Heart left ventricle (tissue), 16 donors: ENCODE measurements around the gene RAB3C. TPM values are rescaled to one million over a fixed set of nuclear protein-coding genes. Genes with fewer than 3 reads are reported as not detected.

ENCODE experiments used
- ATAC-seq, 4 donors: fragments of 200-7000 bp; cut with Tn5 transposase; one replicate each; pipeline ENCODE4 v1.9.1; 2020 to 2022; ENCODE audit warnings: moderate library complexity in 4 of 4, mild to moderate bottlenecking in 3 of 4, moderate number of reproducible peaks in 1 of 4
- DNase-seq, 5 donors: peaks; one replicate each; pipeline ENCODE4 v3.0.0-alpha.2; 2020
- H3K27ac ChIP-seq, 12 donors: fragments of 200-600 bp; sonication (generic) in 4 of 12; one replicate each; pipeline versions ENCODE4 v1.5.0 to v1.8.0; 2016 to 2022; ENCODE audit warnings: mild to moderate bottlenecking in 2 of 12
- H3K27me3 ChIP-seq, 9 donors: fragments of 200-600 bp; sonication (generic) in 2 of 9; one replicate each; pipeline versions ENCODE4 v1.5.1 to v1.8.0; 2016 to 2022; ENCODE audit warnings: mild to moderate bottlenecking in 3 of 9
- H3K36me3 ChIP-seq, 9 donors: fragments of 200-600 bp; sonication (generic) in 2 of 9; one replicate each; pipeline versions ENCODE4 v1.5.0 to v1.8.0; 2018 to 2022; ENCODE audit warnings: mild to moderate bottlenecking in 2 of 9
- H3K4me1 ChIP-seq, 12 donors: fragments of 200-600 bp; sonication (generic) in 4 of 12; one replicate each; pipeline versions ENCODE4 v1.5.0 to v1.8.0; 2016 to 2022; ENCODE audit warnings: mild to moderate bottlenecking in 3 of 12
- H3K4me3 ChIP-seq, 12 donors: fragments of 200-600 bp; sonication (generic) in 4 of 12; one replicate each; pipeline versions ENCODE4 v1.5.0 to v1.8.0; 2017 to 2022; ENCODE audit warnings: mild to moderate bottlenecking in 9 of 12, moderate library complexity in 4 of 12
- H3K9me3 ChIP-seq, 12 donors: fragments of 200-600 bp; sonication (generic) in 4 of 12; one replicate each; pipeline versions ENCODE4 v1.5.0 to v1.8.0; 2016 to 2022; ENCODE audit warnings: mild to moderate bottlenecking in 1 of 12
- CTCF ChIP-seq, 12 donors: fragments of 200-600 bp; sonication (generic) in 4 of 12; IDR thresholded peaks; one replicate each; pipeline versions ENCODE4 v1.5.0 to v1.8.0; 2018 to 2022; ENCODE audit warnings: antibody characterized with exemption in 12 of 12, mild to moderate bottlenecking in 5 of 12
- POLR2A ChIP-seq, 2 donors: fragments of 450-650 bp; IDR thresholded peaks; one replicate each; pipeline ENCODE4 v1.6.1; 2017; ENCODE audit warnings: antibody characterized with exemption in 2 of 2, mild to moderate bottlenecking in 2 of 2, moderate library complexity in 2 of 2
- WGBS, 4 donors: extraction: QIAGEN DNeasy Blood & Tissue Kit in 2 of 4; methylation state at CpG; one replicate each; pipeline versions ENCODE4 v1.1.5 to v1.1.7; 2013 to 2018; 5-methylcytosine and 5-hydroxymethylcytosine counted together
- intact Hi-C, 10 donors: fragments of 100-400 bp; cut with DNase I; formaldehyde crosslinking; loops; one replicate each; pipeline versions ENCODE4 v1.11.1 to v1.14.2; 2022
- polyA plus RNA-seq, 2 donors: library from polyadenylated mRNA; stranded (reverse); fragments of 200-250 nt; gene quantifications; one replicate each; pipeline ENCODE4 v1.2.3, GENCODE V29; 2013
- total RNA-seq, 9 donors: library from RNA; depleted of rRNA in 2 of 9; stranded (reverse); fragments of >200 nt in 2 of 9; fragmentation: NEBNext Ultra II Directional in 3 of 9; extraction: Animal tissue kit (Norgen Biotek cat#: 25700) in 3 of 9; gene quantifications; one replicate each; pipeline versions ENCODE4 v1.1.0 to v1.2.4, GENCODE V29; 2016 to 2023
- donor health status: ischemic (EF 13 %, LVEDD 7.1; RV severe dilation, severe dysfunction).
- donor health status: healthy with polysubstance abuse.
- donor health status: DM: no; HTN: yes; CAD: no.
- donor health status: DM: no; HTN: no; CAD: no.
- donor health status: ischemic (EF 25% LVEDD 6.9; RV normal size, moderate dysfunction).
- donor health status: ischemic (EF 25% LVEDD 5.7; RV mildly dilated, moderate dysfunction).
- donor health status: healthy.
- donor health status: DM: yes; HTN: yes; CAD: no.
- donor health status: ischemic (EF 35%, LVEDD 5.7; RV mildly dilated, moderate dysfunction).
- donor health status: nonischemic (EF 11% LVEDD 7.7; RV severe dilation, severe dysfunction).
- donor health status: DM: yes; HTN: yes; CAD: no.
- donor health status: PGD.
- donor health status: ischemic (EF 29% LVEDD 5.4; RV normal size, mild dysfunction).
- donor health status: nonischemic (EF 23%, LVEDD 6.1; RV moderate dilation, normal function).

The RAB3C gene
- total and polyA plus RNA-seq, 11 donors: 0.04 to 3.8 (median 0.57) TPM; not detected in 2

- no peaks in the 10 kb centered on the region for H3K36me3 ChIP-seq
- DNase-seq (no peak), ATAC-seq (no peak)
- no peaks in the 10 kb centered on the region for H3K27me3 ChIP-seq
- H3K4me3 ChIP-seq: no peak overlapping the region
- intact Hi-C loops: no loop called here
- no peaks in the 10 kb centered on the region for H3K4me1 ChIP-seq
- no peaks in the 10 kb centered on the region for H3K9me3 ChIP-seq
- no peak for TF ChIP-seq POLR2A (IDR thresholded peaks at IDR 0.05)
- TF ChIP-seq CTCF (IDR thresholded peaks at IDR 0.05): no peak
- H3K27ac ChIP-seq: no peak overlapping the region
- 34 to 57% (median 48%) methylated on average over 3 of the region's 3 CpGs for WGBS, 4 donors
Measured at GRCh38 chr5:58825899-58826298, 243.0 kb downstream of the RAB3C start.

DNA sequence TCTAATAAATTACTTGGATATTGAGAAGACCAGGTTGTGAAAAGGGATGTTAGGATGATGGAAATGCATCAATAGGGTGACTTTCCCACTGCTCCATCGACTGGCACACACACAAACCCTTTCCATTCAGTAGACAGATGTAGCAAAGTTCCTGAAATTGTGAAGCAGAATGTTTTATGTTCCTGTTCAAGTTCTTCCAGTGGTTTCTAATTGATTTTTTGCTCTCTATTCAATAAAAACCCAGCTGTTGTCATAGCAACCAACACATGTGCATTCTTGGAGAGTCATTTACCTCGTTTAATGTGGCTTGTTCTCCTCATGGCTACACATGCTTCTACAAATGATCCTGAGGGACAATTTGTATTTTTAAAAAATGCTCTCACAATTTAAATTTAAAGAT, 244.6 kb downstream of the RAB3C start:
- Histone ChIP-seq H3K9me3 (no peaks in the 10 kb centered on the region), H3K36me3 (no peaks in the 10 kb centered on the region), H3K4me3 (no peak overlapping the region), H3K27ac (no peak overlapping the region), H3K4me1 (no peaks in the 10 kb centered on the region), H3K27me3 (no peaks in the 10 kb centered on the region)
- no peak for DNase-seq
- 55 to 70% (median 60%) methylated on average over 2 of the region's 2 CpGs for WGBS, 4 donors
- no peak for TF ChIP-seq CTCF (IDR thresholded peaks at IDR 0.05)
- TF ChIP-seq POLR2A (IDR thresholded peaks at IDR 0.05): no peak
- intact Hi-C loops: no loop called here
- ATAC-seq: no peak

GRCh38 chr5:58828258-58828657, 245.4 kb downstream of the RAB3C start:
- WGBS, 4 donors: 90 to 91% (median 91%) methylated on average over 4 of the region's 4 CpGs
- no peak overlapping the region for H3K4me3 ChIP-seq
- no peak overlapping the region for H3K27ac ChIP-seq
- no peak for TF ChIP-seq POLR2A (IDR thresholded peaks at IDR 0.05)
- no peak for TF ChIP-seq CTCF (IDR thresholded peaks at IDR 0.05)
- H3K4me1 ChIP-seq: no peaks in the 10 kb centered on the region
- H3K27me3 ChIP-seq: no peaks in the 10 kb centered on the region
- intact Hi-C loops: no loop called here
- DNase-seq (no peak), ATAC-seq (no peak)
- no peaks in the 10 kb centered on the region for H3K36me3 ChIP-seq
- no peaks in the 10 kb centered on the region for H3K9me3 ChIP-seq

GRCh38 chr5:58834242-58835225, 251.7 kb downstream of the RAB3C start:
- Histone ChIP-seq H3K4me3 (no peak overlapping the region), H3K4me1 (no peaks in the 10 kb centered on the region), H3K27ac (no peak overlapping the region), H3K9me3 (peaks cover 0 to 12% (median 2%) of the 10 kb centered on the region in 12 donors), H3K36me3 (no peaks in the 10 kb centered on the region), H3K27me3 (no peaks in the 10 kb centered on the region)
- DNase-seq (no peak), ATAC-seq (no peak)
- TF ChIP-seq POLR2A (IDR thresholded peaks at IDR 0.05) (no peak), CTCF (IDR thresholded peaks at IDR 0.05) (no peak)
- intact Hi-C loops: no loop called here
